Transverse colon (tissue), 4 donors: Measurements from ENCODE around the gene TMEM38B. TPM values are rescaled to one million over a fixed set of nuclear protein-coding genes. Genes with fewer than 3 reads are reported as not detected.
"Not testable (repeated sequence)": the region's sequence is repeated elsewhere in the genome, so short reads cannot be mapped to it uniquely, and the experiment has no call there.

Source experiments
- DNase-seq: peaks from one replicate; pipeline ENCODE4 v3.0.0-alpha.2; 2019
- H3K27ac ChIP-seq, 4 donors: fragments of 200-600 bp; sonication (generic); 2 replicates each; pipeline ENCODE4 v1.5.1; 2016 to 2018; ENCODE audit warnings: inconsistent platforms in 4 of 4
- H3K27me3 ChIP-seq: fragments of 200-600 bp; sonication (generic); 2 replicates; pipeline ENCODE4 v1.5.1; 2017; ENCODE audit warnings: inconsistent platforms
- H3K36me3 ChIP-seq, 4 donors: fragments of 200-600 bp; sonication (generic); 2 replicates each; pipeline ENCODE4 v1.5.1; 2017 to 2019; ENCODE audit warnings: inconsistent platforms in 4 of 4
- H3K4me1 ChIP-seq, 4 donors: fragments of 200-600 bp; sonication (generic); 2 replicates each; pipeline ENCODE4 v1.5.1; 2017 to 2020; ENCODE audit warnings: inconsistent platforms in 4 of 4
- H3K4me3 ChIP-seq, 4 donors: fragments of 200-600 bp; sonication (generic); 1 replicate in 1 of 4; 2 replicates in 3 of 4; pipeline versions ENCODE4 v1.5.1 to v1.6.1; 2017 to 2019; ENCODE audit warnings: inconsistent platforms in 4 of 4
- H3K9me3 ChIP-seq, 2 donors: fragments of 200-600 bp; sonication (generic); 2 replicates each; pipeline ENCODE4 v1.5.1; 2017 to 2019; ENCODE audit warnings: inconsistent platforms in 2 of 2
- CTCF ChIP-seq, 5 experiments: fragments of 200-600 bp in 3 of 5; fragments of 450-650 bp in 2 of 5; sonication (generic) in 3 of 5; IDR thresholded peaks; 1 replicate in 2 of 5; 2 replicates in 3 of 5; pipeline ENCODE4 v1.5.1; 2016 to 2017; ENCODE audit warnings: antibody characterized with exemption in 5 of 5, inconsistent platforms in 3 of 5, mild to moderate bottlenecking in 2 of 5, moderate library complexity in 1 of 5
- EP300 ChIP-seq: sonication (generic); formaldehyde crosslinking; IDR thresholded peaks from one replicate; pipeline ENCODE4 v1.6.1; 2017; ENCODE audit warnings: antibody characterized with exemption, low read depth
- POLR2A ChIP-seq: fragments of 450-650 bp; IDR thresholded peaks from one replicate; pipeline ENCODE4 v1.6.1; 2016; ENCODE audit warnings: antibody characterized with exemption, mild to moderate bottlenecking, moderate library complexity
- POLR2AphosphoS5 ChIP-seq, 3 donors: sonication (generic); formaldehyde crosslinking; IDR thresholded peaks; one replicate each; pipeline ENCODE4 v1.6.1; 2016; ENCODE audit warnings: antibody characterized with exemption in 3 of 3
- WGBS, 2 donors: methylation state at CpG; one replicate each; pipeline ENCODE4 v1.1.5; 2018; ENCODE audit warnings: low coverage in 1 of 2; 5-methylcytosine and 5-hydroxymethylcytosine counted together
- in situ Hi-C, 4 donors: fragments of 200-750 bp; cut with MboI; loops; one replicate each; pipeline versions ENCODE4 v1.15.0 to v1.15.1; 2017; ENCODE audit warnings: low sequenced_read_pairs in 3 of 4, low pct_ligation_motif_present in 1 of 4, low pct_unique_long_range_greater_than_20kb in 1 of 4
- intact Hi-C: fragments of 100-400 bp; cut with DNase I; formaldehyde crosslinking; loops from one replicate; pipeline ENCODE4 v1.15.1; 2023; ENCODE audit warnings: low total_unique reads
- total RNA-seq, 4 donors: library from RNA; depleted of rRNA; stranded (reverse); fragments of >200 nt; gene quantifications; one replicate each; pipeline ENCODE4 v1.1.0, GENCODE V29; 2016

TMEM38B gene
- total RNA-seq, 4 donors from 2014 or later = 25.2 to 36.6 (median 29.1) TPM

- H3K27me3 ChIP-seq = no peaks in the 10 kb centered on the region
- H3K4me1 ChIP-seq = no peaks in the 10 kb centered on the region
- H3K9me3 ChIP-seq = peaks cover 6 to 14% of the 10 kb centered on the region in 2 donors
- intact Hi-C loops = no loop called here
- in situ Hi-C loops = no loop called here
- peaks cover 0 to 3% (median 0%) of the 10 kb centered on the region in 4 donors for H3K36me3 ChIP-seq
- TF ChIP-seq POLR2A = no peak
- no peak overlapping the region for H3K27ac ChIP-seq
- no peak overlapping the region for H3K4me3 ChIP-seq
- DNase-seq = no peak
- 86 to 88% methylated on average over 8 to 12 of the region's 12 CpGs for whole genome bisulfite sequencing, 2 donors
Observed at GRCh38 chr9:105757496-105758251, 63.3 kb downstream of the TMEM38B start.

GRCh38 chr9:105760053-105760452 is 65.7 kb downstream of the TMEM38B start:
- in situ Hi-C loops = no loop called here
- H3K27ac ChIP-seq = no peak overlapping the region
- TF ChIP-seq POLR2AphosphoS5 (IDR thresholded peaks at IDR 0.05) (no peak), POLR2A (no peak), CTCF (IDR thresholded peaks at IDR 0.05) (no peak), EP300 (no peak)
- H3K9me3 ChIP-seq = peaks cover 0 to under 1% of the 10 kb centered on the region in 2 donors
- no peaks in the 10 kb centered on the region for H3K36me3 ChIP-seq
- no peak overlapping the region for H3K4me3 ChIP-seq
- H3K4me1 ChIP-seq = no peaks in the 10 kb centered on the region
- intact Hi-C loops = no loop called here
- DNase-seq = no peak
- no peaks in the 10 kb centered on the region for H3K27me3 ChIP-seq
- 91 to 94% methylated on average over 7 to 8 of the region's 8 CpGs for WGBS, 2 donors

- intact Hi-C loops, H3K27ac ChIP-seq, H3K27me3 ChIP-seq, in situ Hi-C loops, H3K9me3 ChIP-seq, H3K4me1 ChIP-seq, DNase-seq, H3K36me3 ChIP-seq, H3K4me3 ChIP-seq: not testable (repeated sequence)
- 98 to 100% methylated on average over 2 to 22 of the region's 27 CpGs for WGBS, 2 donors
Observed at GRCh38 chr9:105782561-105783494, 88.5 kb downstream of the TMEM38B start.

GRCh38 chr9:105783495-105783872 is 89.1 kb downstream of the TMEM38B start:
- intact Hi-C loops, H3K4me3 ChIP-seq: not testable (repeated sequence)

GRCh38 chr9:105786796-105787195 is 92.5 kb downstream of the TMEM38B start:
- 89 to 96% methylated on average over 2 of the region's 2 CpGs for WGBS, 2 donors
- H3K36me3 ChIP-seq, in situ Hi-C loops, H3K4me1 ChIP-seq, H3K4me3 ChIP-seq, H3K27ac ChIP-seq, DNase-seq, H3K27me3 ChIP-seq: not testable (repeated sequence)
- intact Hi-C loops = loop anchor here (5.0 kb wide), 1 partner anchor 796 kb away; no protein-coding TSS in a partner anchor
- peaks cover 7 to 15% of the 10 kb centered on the region in 2 donors for H3K9me3 ChIP-seq

More at GRCh38 chr9:105783495-105783872, 89.1 kb downstream of the TMEM38B start:
- DNase-seq, in situ Hi-C loops, H3K36me3 ChIP-seq, H3K27ac ChIP-seq, H3K9me3 ChIP-seq, H3K4me1 ChIP-seq, H3K27me3 ChIP-seq: not testable (repeated sequence)
- WGBS, 2 donors = 88 to 95% methylated on average over 5 to 6 of the region's 6 CpGs

- 72 to 77% methylated on average over 3 of the region's 3 CpGs for WGBS, 2 donors
- no peaks in the 10 kb centered on the region for H3K36me3 ChIP-seq
- in situ Hi-C loops = no loop called here
- H3K9me3 ChIP-seq = no peaks in the 10 kb centered on the region
- H3K4me1 ChIP-seq = no peaks in the 10 kb centered on the region
- no peak overlapping the region for H3K27ac ChIP-seq
- TF ChIP-seq CTCF (IDR thresholded peaks at IDR 0.05) (peak in 1 of 5 experiments; percentile 12), POLR2A (no peak)
- no peaks in the 10 kb centered on the region for H3K27me3 ChIP-seq
- DNase-seq = no peak
- intact Hi-C loops = no loop called here
- H3K4me3 ChIP-seq = no peak overlapping the region
Observed at GRCh38 chr9:105816202-105816744, 121.9 kb downstream of the TMEM38B start.
